ENCODE data around the gene TNFAIP8L3.

DNA sequence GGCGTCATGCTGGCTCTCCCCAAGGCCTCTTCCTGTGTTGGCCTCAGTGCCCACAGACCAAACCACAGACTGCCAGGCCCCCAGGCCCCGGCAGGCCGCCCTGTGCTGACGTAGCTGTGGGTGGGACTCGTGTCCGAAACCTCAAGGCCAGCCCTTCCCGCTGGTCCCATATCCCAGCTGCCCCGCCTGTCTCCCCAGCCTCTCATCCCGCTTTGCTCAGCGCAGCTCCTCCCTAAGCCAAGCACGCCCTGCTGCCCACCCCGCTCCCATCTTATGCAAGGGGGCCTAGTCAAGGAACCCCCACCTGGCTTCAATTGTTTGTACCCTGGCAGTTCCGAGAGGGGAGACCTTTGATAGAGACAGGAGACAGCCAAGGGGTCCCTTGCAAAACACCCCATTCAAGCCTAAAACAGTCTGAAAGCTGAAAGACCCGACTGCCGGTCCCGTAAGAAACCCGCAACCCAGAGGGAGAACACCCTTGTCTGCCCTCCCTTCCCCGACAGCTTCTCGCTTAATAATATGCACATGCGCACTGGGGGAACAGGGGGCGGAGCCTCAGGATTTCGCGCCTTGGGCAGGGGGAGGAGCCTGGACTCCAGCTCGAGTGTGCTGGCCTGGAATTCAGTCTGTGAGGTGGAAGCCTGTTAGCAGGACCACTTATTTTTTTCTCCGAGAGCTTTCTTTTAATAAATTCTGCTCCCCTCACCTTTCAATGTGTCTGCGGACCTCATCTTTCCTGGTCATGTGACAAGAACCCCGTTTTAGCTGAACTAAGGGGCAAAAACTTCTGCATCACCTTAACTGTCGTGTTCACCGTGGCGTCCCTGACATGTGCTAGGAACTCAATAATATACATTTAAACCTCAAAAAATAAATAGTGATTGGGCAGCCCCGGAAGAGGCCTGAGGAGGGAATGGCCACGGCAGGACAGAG, 17.2 kb downstream of the TNFAIP8L3 start:
- TF ChIP-seq CTCF (conservative IDR thresholded peaks at IDR 0.05; ENCODE audit: low read depth, low read length) (no peak), POLR2A (IDR thresholded peaks at IDR 0.05; ENCODE audit: low read depth, low read length) (no peak), CHD1 (IDR thresholded peaks at IDR 0.05; ENCODE audit: low read depth, low read length) (no peak), MAFK (IDR thresholded peaks at IDR 0.05; ENCODE audit: low read depth, low read length) (no peak), MAZ (IDR thresholded peaks at IDR 0.05; ENCODE audit: borderline replicate concordance, low read depth, low read length) (no peak), MXI1 (IDR thresholded peaks at IDR 0.05; ENCODE audit: borderline replicate concordance, low read depth, low read length) (no peak), NFE2L2 (IDR thresholded peaks at IDR 0.05; ENCODE audit: low read depth, low read length) (no peak), SMC3 (IDR thresholded peaks at IDR 0.05; ENCODE audit: low read depth, low read length) (no peak), RFX5 (IDR thresholded peaks at IDR 0.05; ENCODE audit: low read depth, low read length) (no peak), CEBPB (IDR thresholded peaks at IDR 0.05; ENCODE audit: low read depth, low read length) (no peak), RAD21 (IDR thresholded peaks at IDR 0.05; ENCODE audit: low read length) (no peak)
